ENCODE results near the gene GFOD1.

The GFOD1 gene

GRCh38 chr6:13487122-13488014 lies at the start of gene GFOD1:
Gene GFOD1 (minus strand): TSS chr6:13487600. CDS start chr6:13486890, 710 bp downstream.
- DNase-seq (ENCODE audit: low read depth in 2 of 3, low spot score in 2 of 3), result peak; percentile 47 to 72 (median 60)

- DNase-seq (ENCODE audit: low read depth in 2 of 3, low spot score in 2 of 3), result no peak
Observed at GRCh38 chr6:13536796-13537526, 49.6 kb upstream of the GFOD1 start.

- no peak for DNase-seq (ENCODE audit: low read depth in 2 of 3, low spot score in 2 of 3)
Observed at GRCh38 chr6:13535306-13535705, 47.9 kb upstream of the GFOD1 start.

- no peak for DNase-seq (ENCODE audit: low read depth in 2 of 3, low spot score in 2 of 3)
Observed at GRCh38 chr6:13534536-13534935, 47.1 kb upstream of the GFOD1 start.

- no peak for DNase-seq (ENCODE audit: low read depth in 2 of 3, low spot score in 2 of 3)
Observed at GRCh38 chr6:13531956-13532355, 44.6 kb upstream of the GFOD1 start.

GRCh38 chr6:13528777-13529343 lies 41.5 kb upstream of the GFOD1 start:
- DNase-seq (ENCODE audit: low read depth in 2 of 3, low spot score in 2 of 3), result no peak

- no peak for DNase-seq (ENCODE audit: low read depth in 2 of 3, low spot score in 2 of 3)
Observed at GRCh38 chr6:13528232-13528631, 40.8 kb upstream of the GFOD1 start.

GRCh38 chr6:13527671-13528056 lies 40.3 kb upstream of the GFOD1 start:
- no peak for DNase-seq (ENCODE audit: low read depth in 2 of 3, low spot score in 2 of 3)

GRCh38 chr6:13526727-13527670 lies 39.6 kb upstream of the GFOD1 start:
- no peak for DNase-seq (ENCODE audit: low read depth in 2 of 3, low spot score in 2 of 3)

GRCh38 chr6:13526357-13526726 lies 38.9 kb upstream of the GFOD1 start:
- DNase-seq (ENCODE audit: low read depth in 2 of 3, low spot score in 2 of 3), result no peak

GRCh38 chr6:13524801-13525508 lies 37.6 kb upstream of the GFOD1 start:
- DNase-seq (ENCODE audit: low read depth in 2 of 3, low spot score in 2 of 3), result no peak

GRCh38 chr6:13523826-13524622 lies 36.6 kb upstream of the GFOD1 start:
- no peak for DNase-seq (ENCODE audit: low read depth in 2 of 3, low spot score in 2 of 3)

GRCh38 chr6:13522656-13523055 lies 35.3 kb upstream of the GFOD1 start:
- no peak for DNase-seq (ENCODE audit: low read depth in 2 of 3, low spot score in 2 of 3)

GRCh38 chr6:13519839-13520238 lies 32.4 kb upstream of the GFOD1 start:
- DNase-seq (ENCODE audit: low read depth in 2 of 3, low spot score in 2 of 3), result no peak

GRCh38 chr6:13517116-13517515 lies 29.7 kb upstream of the GFOD1 start:
- DNase-seq (ENCODE audit: low read depth in 2 of 3, low spot score in 2 of 3), result no peak

GRCh38 chr6:13515912-13516311 lies 28.5 kb upstream of the GFOD1 start:
- DNase-seq (ENCODE audit: low read depth in 2 of 3, low spot score in 2 of 3), result no peak

- DNase-seq (ENCODE audit: low read depth in 2 of 3, low spot score in 2 of 3), result no peak
Observed at GRCh38 chr6:13513626-13514502, 26.5 kb upstream of the GFOD1 start.

- DNase-seq (ENCODE audit: low read depth in 2 of 3, low spot score in 2 of 3), result no peak
Observed at GRCh38 chr6:13512900-13513299, 25.5 kb upstream of the GFOD1 start.

All from activated CD8-positive, alpha-beta memory T cell treated with anti-CD3 and anti-CD28 coated beads for 48 hours (primary cell).